Spleen (tissue), 11 donors: Measurements from ENCODE around the gene TAF4. TPM values are rescaled to one million over a fixed set of nuclear protein-coding genes. Genes with fewer than 3 reads are reported as not detected.
A peak's percentile ranks its signal among the peaks of the same experiment; 100 is the strongest.

Source experiments
- DNase-seq: peaks from one replicate; pipeline ENCODE4 v3.0.0-alpha.2; 2020
- H3K27ac ChIP-seq, 8 donors: fragments of 200-600 bp; sonication (generic) in 7 of 8; 1 replicate in 4 of 8; 2 replicates in 4 of 8; pipeline versions ENCODE4 v1.5.0 to v1.8.0; 2016 to 2021; ENCODE audit warnings: inconsistent platforms in 4 of 8, mild to moderate bottlenecking in 4 of 8, moderate library complexity in 1 of 8
- H3K27me3 ChIP-seq, 7 donors: fragments of 200-600 bp; sonication (generic) in 6 of 7; replicated peaks in 1 of 7; 1 replicate in 4 of 7; 2 replicates in 3 of 7; pipeline versions ENCODE4 v1.5.0 to v1.8.0; 2016 to 2021; ENCODE audit warnings: inconsistent platforms in 3 of 7, mild to moderate bottlenecking in 1 of 7
- H3K36me3 ChIP-seq, 6 donors: fragments of 200-600 bp; sonication (generic) in 5 of 6; 1 replicate in 4 of 6; 2 replicates in 2 of 6; pipeline versions ENCODE4 v1.5.0 to v1.8.0; 2016 to 2021; ENCODE audit warnings: inconsistent platforms in 2 of 6
- H3K4me1 ChIP-seq, 6 donors: fragments of 200-600 bp; sonication (generic) in 5 of 6; 1 replicate in 3 of 6; 2 replicates in 3 of 6; pipeline versions ENCODE4 v1.5.0 to v1.8.0; 2016 to 2021; ENCODE audit warnings: inconsistent platforms in 3 of 6
- H3K4me3 ChIP-seq, 8 donors: fragments of 200-600 bp; sonication (generic) in 7 of 8; 1 replicate in 4 of 8; 2 replicates in 4 of 8; pipeline versions ENCODE4 v1.5.0 to v1.8.0; 2016 to 2021; ENCODE audit warnings: inconsistent platforms in 4 of 8, mild to moderate bottlenecking in 4 of 8, moderate library complexity in 2 of 8
- H3K9me3 ChIP-seq, 8 donors: fragments of 200-600 bp; sonication (generic) in 7 of 8; 1 replicate in 4 of 8; 2 replicates in 4 of 8; pipeline versions ENCODE4 v1.5.0 to v1.8.0; 2016 to 2021; ENCODE audit warnings: inconsistent platforms in 4 of 8
- POLR2A ChIP-seq, 3 donors: fragments of 450-650 bp; IDR thresholded peaks; one replicate each; pipeline ENCODE4 v1.5.1; 2017; ENCODE audit warnings: antibody characterized with exemption in 3 of 3, mild to moderate bottlenecking in 1 of 3
- POLR2AphosphoS5 ChIP-seq, 3 donors: sonication (generic); formaldehyde crosslinking; IDR thresholded peaks; one replicate each; pipeline ENCODE4 v1.5.1; 2017; ENCODE audit warnings: antibody characterized with exemption in 3 of 3
- WGBS, 5 donors: extraction: QIAGEN DNeasy Blood & Tissue Kit in 3 of 5; methylation state at CpG; one replicate each; pipeline versions ENCODE4 v1.1.5 to v1.1.7; 2013 to 2018; 5-methylcytosine and 5-hydroxymethylcytosine counted together
- intact Hi-C: fragments of 100-400 bp; cut with DNase I; formaldehyde crosslinking; loops from one replicate; pipeline ENCODE4 v1.15.0; 2023; ENCODE audit warnings: low total_unique reads
- polyA plus RNA-seq, 3 donors: library from polyadenylated mRNA; stranded (reverse); fragments of 200-250 nt; gene quantifications; one replicate each; pipeline ENCODE4 v1.2.1, GENCODE V29; 2013
- total RNA-seq, 7 donors: library from RNA; depleted of rRNA in 3 of 7; stranded (reverse); fragments of >200 nt in 3 of 7; fragmentation: NEBNext Ultra II Directional in 4 of 7; extraction: Animal tissue kit (Norgen Biotek cat#: 25700) in 4 of 7; gene quantifications; one replicate each; pipeline versions ENCODE4 v1.1.0 to v1.2.1, GENCODE V29; 2016 to 2021
- TF ChIP-seq, protein P1 (sequence below), 11 experiments: fragments of 200-600 bp in 7 of 11; fragments of 450-650 bp in 4 of 11; sonication (generic) in 4 of 11; IDR thresholded peaks in 8 of 11; conservative IDR thresholded peaks in 3 of 11; 1 replicate in 7 of 11; 2 replicates in 4 of 11; pipeline versions ENCODE4 v1.4.0 to v1.8.0; 2016 to 2021; ENCODE audit warnings: antibody characterized with exemption in 11 of 11, inconsistent platforms in 4 of 11, mild to moderate bottlenecking in 1 of 11
- donor health status: healthy with polysubstance abuse.
- donor health status: DM: no; HTN: no; CAD: no; lungs with moderate emphysema.
- donor health status: DM: no; HTN: no; CAD: no.
- donor health status: Bipolar disorder and iron deficiency.
- donor health status: healthy.
- donor health status: DM: no; HTN: no; CAD: no.
- donor health status: DM: yes; HTN: yes; CAD: no.

TAF4 gene
- total and polyA plus RNA-seq, 10 donors, result 4.3 to 28.3 (median 16.5) TPM

DNA sequence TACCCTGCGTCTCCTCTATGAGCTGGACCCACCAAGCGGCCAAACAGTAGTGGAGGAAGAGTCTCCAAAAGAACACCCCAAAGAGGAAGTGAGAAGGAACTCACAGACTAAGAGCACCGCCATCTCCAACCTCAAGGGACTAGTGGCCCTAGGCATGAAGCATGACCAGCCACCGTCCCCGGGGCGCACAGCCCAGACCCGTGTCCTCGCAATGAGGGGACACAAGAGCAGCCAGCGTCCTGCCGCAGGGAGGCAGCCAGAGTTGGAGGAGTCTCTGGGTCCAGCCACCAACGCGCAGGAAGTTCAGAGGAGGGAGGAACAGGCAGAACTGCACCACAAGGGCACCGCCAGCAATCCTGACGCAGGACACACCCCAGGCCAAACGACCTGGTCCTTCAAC, 72.6 kb downstream of the TAF4 start:
- peak in 1 of 3 donors; percentile 15 for TF ChIP-seq POLR2AphosphoS5 (IDR thresholded peaks at IDR 0.05)
- TF ChIP-seq, protein P1, sequence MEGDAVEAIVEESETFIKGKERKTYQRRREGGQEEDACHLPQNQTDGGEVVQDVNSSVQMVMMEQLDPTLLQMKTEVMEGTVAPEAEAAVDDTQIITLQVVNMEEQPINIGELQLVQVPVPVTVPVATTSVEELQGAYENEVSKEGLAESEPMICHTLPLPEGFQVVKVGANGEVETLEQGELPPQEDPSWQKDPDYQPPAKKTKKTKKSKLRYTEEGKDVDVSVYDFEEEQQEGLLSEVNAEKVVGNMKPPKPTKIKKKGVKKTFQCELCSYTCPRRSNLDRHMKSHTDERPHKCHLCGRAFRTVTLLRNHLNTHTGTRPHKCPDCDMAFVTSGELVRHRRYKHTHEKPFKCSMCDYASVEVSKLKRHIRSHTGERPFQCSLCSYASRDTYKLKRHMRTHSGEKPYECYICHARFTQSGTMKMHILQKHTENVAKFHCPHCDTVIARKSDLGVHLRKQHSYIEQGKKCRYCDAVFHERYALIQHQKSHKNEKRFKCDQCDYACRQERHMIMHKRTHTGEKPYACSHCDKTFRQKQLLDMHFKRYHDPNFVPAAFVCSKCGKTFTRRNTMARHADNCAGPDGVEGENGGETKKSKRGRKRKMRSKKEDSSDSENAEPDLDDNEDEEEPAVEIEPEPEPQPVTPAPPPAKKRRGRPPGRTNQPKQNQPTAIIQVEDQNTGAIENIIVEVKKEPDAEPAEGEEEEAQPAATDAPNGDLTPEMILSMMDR (IDR thresholded peaks at IDR 0.05 in 8 of 11, conservative IDR thresholded peaks at IDR 0.05 in 3 of 11), result no peak
- peaks cover 0 to 28% (median 21%) of the 10 kb centered on the region in 8 donors for H3K9me3 ChIP-seq
- intact Hi-C loops, result no loop called here
- peaks cover 9 to 97% (median 82%) of the 10 kb centered on the region in 6 donors for H3K36me3 ChIP-seq
- 84 to 95% (median 90%) methylated on average over 15 of the region's 15 CpGs for WGBS, 5 donors
- H3K4me1 ChIP-seq, result no peaks in the 10 kb centered on the region
- no peak overlapping the region for H3K4me3 ChIP-seq
- no peak for DNase-seq
- no peaks in the 10 kb centered on the region for H3K27me3 ChIP-seq
- no peak overlapping the region for H3K27ac ChIP-seq

DNA sequence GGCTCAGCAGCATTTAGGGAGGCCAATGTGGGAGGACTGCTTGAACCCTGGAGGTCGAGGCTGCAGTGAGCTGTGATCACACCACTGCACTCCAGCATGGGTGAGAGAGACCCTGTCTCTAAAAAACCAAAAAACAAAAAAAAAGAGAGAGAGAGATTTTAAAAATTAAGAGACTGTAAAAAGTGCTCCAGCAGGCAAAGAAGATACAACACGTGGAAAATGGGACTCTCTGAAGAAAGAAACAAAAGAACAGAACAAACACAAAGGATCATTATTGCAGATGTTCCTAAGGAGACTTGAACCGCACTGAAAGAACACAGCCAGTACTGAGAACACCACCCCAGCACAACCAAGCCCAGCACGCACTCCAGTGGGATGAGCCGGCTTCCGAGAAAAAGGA, 74.2 kb downstream of the TAF4 start:
- no peak for TF ChIP-seq POLR2AphosphoS5 (IDR thresholded peaks at IDR 0.05)
- Histone ChIP-seq H3K36me3 (peaks cover 7 to 97% (median 83%) of the 10 kb centered on the region in 6 donors), H3K27ac (no peak overlapping the region), H3K4me1 (no peaks in the 10 kb centered on the region), H3K27me3 (no peaks in the 10 kb centered on the region), H3K4me3 (no peak overlapping the region), H3K9me3 (peaks cover 0 to 28% (median 21%) of the 10 kb centered on the region in 8 donors)
- intact Hi-C loops, result no loop called here
- 93 to 97% (median 96%) methylated on average over 6 of the region's 6 CpGs for WGBS, 5 donors
- no peak for DNase-seq

DNA sequence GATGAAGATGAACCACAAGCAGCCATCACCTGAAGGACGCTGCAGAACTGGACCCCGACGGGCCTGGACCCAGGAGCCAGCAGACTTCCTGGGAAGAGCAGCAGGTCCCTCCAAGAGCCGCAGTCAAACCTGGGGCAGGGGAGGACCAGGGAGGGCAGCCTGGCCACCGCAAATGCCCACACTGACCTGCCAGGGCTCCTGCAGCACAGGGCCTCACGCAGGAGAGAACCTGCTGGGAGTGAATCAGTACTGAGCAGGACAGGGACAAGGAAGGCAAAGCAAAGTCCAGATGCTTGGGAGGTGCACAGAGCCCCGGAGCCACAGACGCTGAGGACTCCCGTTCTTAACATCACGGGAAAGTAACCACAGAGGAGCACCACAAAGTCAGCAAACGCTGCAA, 75.2 kb downstream of the TAF4 start:
- no peaks in the 10 kb centered on the region for H3K27me3 ChIP-seq
- WGBS, 5 donors, result 83 to 97% (median 92%) methylated on average over 10 to 11 of the region's 11 CpGs
- intact Hi-C loops, result no loop called here
- no peak overlapping the region for H3K4me3 ChIP-seq
- DNase-seq, result no peak
- H3K27ac ChIP-seq, result no peak overlapping the region
- TF ChIP-seq, protein P1 (IDR thresholded peaks at IDR 0.05 in 8 of 11, conservative IDR thresholded peaks at IDR 0.05 in 3 of 11), result no peak
- TF ChIP-seq POLR2A (IDR thresholded peaks at IDR 0.05) (no peak), POLR2AphosphoS5 (IDR thresholded peaks at IDR 0.05) (no peak)
- peaks cover 0 to 28% (median 21%) of the 10 kb centered on the region in 8 donors for H3K9me3 ChIP-seq
- H3K4me1 ChIP-seq, result no peaks in the 10 kb centered on the region
- H3K36me3 ChIP-seq, result peaks cover 7 to 95% (median 76%) of the 10 kb centered on the region in 6 donors

DNA sequence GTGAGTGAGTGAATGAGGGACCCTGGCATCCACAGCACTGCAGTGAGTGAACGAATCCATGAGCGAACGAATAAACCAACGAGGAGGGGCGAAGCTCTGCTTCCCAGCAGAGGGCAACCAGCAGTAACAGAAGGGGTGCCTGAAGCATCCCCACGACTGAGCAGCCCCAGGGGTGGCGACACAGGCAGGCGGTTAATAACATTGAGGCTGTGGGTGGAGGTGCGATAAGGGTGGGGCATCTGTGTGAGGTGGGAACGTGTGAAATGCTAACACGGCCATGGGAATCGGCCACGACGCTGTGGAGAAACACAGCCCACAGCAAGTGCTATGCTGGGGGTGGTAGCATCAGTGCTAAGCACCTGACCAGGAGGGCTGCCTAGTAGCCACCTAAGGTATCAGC, 75.9 kb downstream of the TAF4 start:
- Histone ChIP-seq H3K4me1 (no peaks in the 10 kb centered on the region), H3K27me3 (no peaks in the 10 kb centered on the region), H3K27ac (no peak overlapping the region), H3K4me3 (no peak overlapping the region), H3K36me3 (peaks cover 7 to 94% (median 69%) of the 10 kb centered on the region in 6 donors), H3K9me3 (peaks cover 0 to 31% (median 21%) of the 10 kb centered on the region in 8 donors)
- WGBS, 5 donors, result 80 to 88% (median 86%) methylated on average over 14 of the region's 14 CpGs
- intact Hi-C loops, result no loop called here
- TF ChIP-seq POLR2AphosphoS5 (IDR thresholded peaks at IDR 0.05), result no peak
- TF ChIP-seq, protein P1 (IDR thresholded peaks at IDR 0.05 in 8 of 11, conservative IDR thresholded peaks at IDR 0.05 in 3 of 11), result no peak
- no peak for DNase-seq

DNA sequence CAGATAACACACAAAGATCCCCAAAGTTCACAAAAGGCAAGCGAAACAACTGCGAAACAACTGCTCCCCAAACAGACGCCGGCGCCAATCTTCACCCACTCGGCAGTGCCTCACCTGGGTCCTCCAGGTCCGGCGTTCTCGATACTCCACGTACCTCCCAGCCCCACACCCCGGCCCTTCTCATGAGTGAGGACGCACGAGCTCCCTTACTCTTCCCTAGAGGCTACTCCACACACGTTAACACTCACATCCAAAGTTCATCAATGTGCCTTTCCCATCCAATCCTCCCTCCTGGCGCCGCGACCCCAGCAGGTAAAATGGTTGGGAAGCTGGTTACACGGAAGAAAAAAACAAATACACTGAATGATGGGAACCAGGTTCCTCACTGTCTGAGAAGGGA, 77.0 kb downstream of the TAF4 start:
- Histone ChIP-seq H3K4me3 (no peak overlapping the region), H3K36me3 (peaks cover 4 to 93% (median 59%) of the 10 kb centered on the region in 6 donors), H3K9me3 (peaks cover 0 to 31% (median 21%) of the 10 kb centered on the region in 8 donors), H3K27me3 (no peaks in the 10 kb centered on the region), H3K4me1 (no peaks in the 10 kb centered on the region), H3K27ac (no peak overlapping the region)
- TF ChIP-seq POLR2A (IDR thresholded peaks at IDR 0.05), result no peak
- no peak for TF ChIP-seq POLR2AphosphoS5 (IDR thresholded peaks at IDR 0.05)
- TF ChIP-seq, protein P1 (IDR thresholded peaks at IDR 0.05 in 8 of 11, conservative IDR thresholded peaks at IDR 0.05 in 3 of 11), result no peak
- no peak for DNase-seq
- 96 to 98% (median 97%) methylated on average over 18 of the region's 18 CpGs for WGBS, 5 donors
- intact Hi-C loops, result no loop called here
